ENCODE measurements around the gene SLX9. TPM values are rescaled to one million over a fixed set of nuclear protein-coding genes. Genes with fewer than 3 reads are reported as not detected.

SLX9 gene
- total and polyA plus RNA-seq, 7 donors: 9.7 to 38.8 (median 20.7) TPM

GRCh38 chr21:44895859-44896258 lies 44.0 kb upstream of the SLX9 start:
- Histone ChIP-seq H3K4me1 (no peaks in the 10 kb centered on the region), H3K36me3 (no peaks in the 10 kb centered on the region), H3K9me3 (no peaks in the 10 kb centered on the region), H3K27me3 (peaks cover 0 to 4% (median 0%) of the 10 kb centered on the region in 3 donors), H3K27ac (no peak overlapping the region), H3K4me3 (no peak overlapping the region)
- no peak for DNase-seq
- WGBS, 2 donors: 89 to 92% methylated on average over 11 of the region's 11 CpGs
- intact Hi-C loops (cut with DNase I): no loop called here
- TF ChIP-seq EP300 (IDR thresholded peaks at IDR 0.05) (no peak), CTCF (IDR thresholded peaks at IDR 0.05) (no peak), POLR2AphosphoS5 (IDR thresholded peaks at IDR 0.05) (no peak), POLR2A (IDR thresholded peaks at IDR 0.05) (no peak)

DNA sequence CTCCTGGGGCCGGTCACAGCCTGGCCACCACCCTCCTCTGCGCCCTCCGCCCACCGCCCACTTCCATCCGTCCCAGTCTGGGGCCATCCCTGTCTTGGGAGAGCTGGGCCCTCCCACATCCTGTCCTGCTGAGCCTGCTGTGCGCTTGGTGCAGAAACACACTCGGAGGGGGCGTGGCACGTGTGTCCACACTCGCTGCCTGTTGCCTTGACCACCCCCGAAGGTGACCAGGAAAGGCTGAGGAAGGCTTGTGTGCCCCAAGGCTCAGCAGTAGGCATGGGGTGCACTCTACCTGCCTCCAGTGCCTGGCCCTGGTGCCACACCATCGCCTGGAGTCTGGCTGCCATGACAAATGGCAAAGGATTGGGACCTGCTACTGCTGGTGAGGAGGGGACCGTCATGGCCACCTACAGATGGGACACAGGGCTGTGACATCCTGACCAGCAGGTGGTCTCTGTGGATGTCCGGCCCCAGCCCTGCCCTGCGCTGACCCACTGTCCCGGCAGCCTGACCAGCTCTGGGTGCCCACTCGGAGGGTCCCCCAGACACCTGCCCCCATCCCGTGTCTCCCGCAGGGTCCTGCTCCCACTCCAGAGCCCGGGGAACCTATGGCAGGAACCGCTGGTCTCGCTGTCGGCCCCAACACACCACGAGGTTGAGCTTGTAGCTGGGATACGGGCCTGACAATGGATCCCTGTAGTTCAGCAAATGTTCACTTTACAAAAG lies 43.1 kb upstream of the SLX9 start:
- H3K9me3 ChIP-seq: no peaks in the 10 kb centered on the region
- H3K36me3 ChIP-seq: peaks cover 0 to 3% (median 0%) of the 10 kb centered on the region in 4 donors
- H3K4me3 ChIP-seq: no peak overlapping the region
- intact Hi-C loops (cut with DNase I): no loop called here
- H3K27ac ChIP-seq: no peak overlapping the region
- H3K4me1 ChIP-seq: no peaks in the 10 kb centered on the region
- TF ChIP-seq EP300 (IDR thresholded peaks at IDR 0.05) (no peak), CTCF (IDR thresholded peaks at IDR 0.05) (no peak), POLR2AphosphoS5 (IDR thresholded peaks at IDR 0.05) (no peak), POLR2A (IDR thresholded peaks at IDR 0.05) (no peak)
- no peaks in the 10 kb centered on the region for H3K27me3 ChIP-seq
- DNase-seq: no peak
- WGBS, 2 donors: 83 to 87% methylated on average over 25 of the region's 25 CpGs

GRCh38 chr21:44897326-44898010 lies 42.4 kb upstream of the SLX9 start:
- Histone ChIP-seq H3K9me3 (no peaks in the 10 kb centered on the region), H3K27me3 (no peaks in the 10 kb centered on the region), H3K4me3 (no peak overlapping the region), H3K27ac (no peak overlapping the region), H3K4me1 (no peaks in the 10 kb centered on the region), H3K36me3 (peaks cover 0 to 6% (median 0%) of the 10 kb centered on the region in 4 donors)
- 53 to 79% methylated on average over 21 of the region's 21 CpGs for WGBS, 2 donors
- TF ChIP-seq POLR2A (IDR thresholded peaks at IDR 0.05) (no peak), EP300 (IDR thresholded peaks at IDR 0.05) (no peak), POLR2AphosphoS5 (IDR thresholded peaks at IDR 0.05) (no peak), CTCF (IDR thresholded peaks at IDR 0.05) (no peak)
- intact Hi-C loops (cut with DNase I): no loop called here
- DNase-seq: no peak

- H3K36me3 ChIP-seq: peaks cover 0 to 6% (median 0%) of the 10 kb centered on the region in 4 donors
- no peak overlapping the region for H3K4me3 ChIP-seq
- H3K27me3 ChIP-seq: no peaks in the 10 kb centered on the region
- DNase-seq: no peak
- intact Hi-C loops (cut with DNase I): no loop called here
- no peak for TF ChIP-seq EP300 (IDR thresholded peaks at IDR 0.05)
- no peak for TF ChIP-seq POLR2A (IDR thresholded peaks at IDR 0.05)
- TF ChIP-seq CTCF (IDR thresholded peaks at IDR 0.05): no peak
- no peak for TF ChIP-seq POLR2AphosphoS5 (IDR thresholded peaks at IDR 0.05)
- no peaks in the 10 kb centered on the region for H3K4me1 ChIP-seq
- WGBS, 2 donors: 64 to 80% methylated on average over 13 of the region's 13 CpGs
- H3K27ac ChIP-seq: no peak overlapping the region
- no peaks in the 10 kb centered on the region for H3K9me3 ChIP-seq
Observed at GRCh38 chr21:44898011-44898488, 41.8 kb upstream of the SLX9 start.

Measured in sigmoid colon (tissue), 7 donors.